Smooth muscle cell (in vitro differentiated cells): Measurements from ENCODE around the gene SCAMP4. TPM values are rescaled to one million over a fixed set of nuclear protein-coding genes. Genes with fewer than 3 reads are reported as not detected.

Source experiments
- DNase-seq: peaks from one replicate; lab custom pipeline; 2025; ENCODE audit not compliant: unreplicated experiment; lab: John Stamatoyannopoulos, UW
- H2AFZ ChIP-seq: fragments of 200-600 bp; sonication (generic); 2 replicates; pipeline ENCODE4 v1.6.0; 2016; ENCODE audit warnings: antibody characterized with exemption, low read depth, mild to moderate bottlenecking
- H3F3A ChIP-seq: fragments of 200-600 bp; sonication (generic); 2 replicates; pipeline ENCODE4 v1.6.0; 2017; ENCODE audit warnings: antibody characterized with exemption, low read depth
- H3K27ac ChIP-seq: fragments of 200-600 bp; sonication (generic); 2 replicates; pipeline ENCODE4 v1.5.1; 2016; ENCODE audit warnings: low read depth, mild to moderate bottlenecking
- H3K27me3 ChIP-seq: fragments of 200-600 bp; sonication (generic); 2 replicates; pipeline ENCODE4 v1.6.1; 2016; ENCODE audit warnings: low read depth, mild to moderate bottlenecking
- H3K36me3 ChIP-seq: fragments of 200-600 bp; sonication (generic); 2 replicates; pipeline ENCODE4 v1.5.1; 2016; ENCODE audit warnings: low read depth
- H3K4me1 ChIP-seq: fragments of 200-600 bp; sonication (generic); 2 replicates; pipeline ENCODE4 v1.5.1; 2016; ENCODE audit warnings: low read depth
- H3K4me2 ChIP-seq: fragments of 200-600 bp; sonication (generic); 2 replicates; pipeline ENCODE4 v1.6.0; 2016; ENCODE audit warnings: mild to moderate bottlenecking
- H3K4me3 ChIP-seq: fragments of 200-600 bp; sonication (generic); 2 replicates; pipeline ENCODE4 v1.5.1; 2016; ENCODE audit warnings: mild to moderate bottlenecking
- H3K79me2 ChIP-seq: fragments of 200-600 bp; sonication (generic); 2 replicates; pipeline ENCODE4 v1.6.0; 2016; ENCODE audit warnings: low read depth, mild to moderate bottlenecking
- H3K9ac ChIP-seq: fragments of 200-600 bp; sonication (generic); 2 replicates; pipeline ENCODE4 v1.6.0; 2016; ENCODE audit warnings: low read depth
- H3K9me3 ChIP-seq: fragments of 200-600 bp; sonication (generic); replicated peaks from 2 replicates; pipeline ENCODE4 v1.5.1; 2016; ENCODE audit warnings: low read depth
- H4K20me1 ChIP-seq: fragments of 200-600 bp; sonication (generic); 2 replicates; pipeline ENCODE4 v1.6.0; 2016; ENCODE audit warnings: low read depth
- WGBS: methylation state at CpG from one replicate; pipeline ENCODE4 v1.1.7; 2016; ENCODE audit warnings: low lambda C conversion rate; 5-methylcytosine and 5-hydroxymethylcytosine counted together
- polyA plus RNA-seq: library from polyadenylated mRNA; unstranded; fragments of >200 nt; fragmentation: Nextera tagmentation; extraction: Ambion mirVana; gene quantifications from 2 replicates; pipeline ENCODE4 v1.2.1, GENCODE V29; 2016
- total RNA-seq: library from RNA; depleted of rRNA; stranded (reverse); fragments of >200 nt; gene quantifications from 2 replicates; pipeline ENCODE4 v1.2.3, GENCODE V29; 2014
- TF ChIP-seq, protein P1 (sequence below): fragments of 200-600 bp; sonication (generic); IDR thresholded peaks from 2 replicates; pipeline ENCODE4 v1.5.1; 2017; ENCODE audit warnings: borderline replicate concordance, mild to moderate bottlenecking, antibody characterized with exemption; ENCODE audit not compliant: insufficient read depth, poor library complexity, severe bottlenecking

The SCAMP4 gene
- total and polyA plus RNA-seq, 2 experiments from 2014 or later: 54.5 to 96.9 TPM

GRCh38 chr19:1944088-1944915, 39.1 kb downstream of the SCAMP4 start:
- DNase-seq: no peak
- Histone ChIP-seq H3K4me1 (peaks cover 12% of the 10 kb centered on the region), H3K79me2 (peaks cover 72% of the 10 kb centered on the region), H3K9me3 (no peaks in the 10 kb centered on the region), H3K4me2 (no peak overlapping the region), H3K36me3 (no peaks in the 10 kb centered on the region), H3K27ac (no peak overlapping the region), H2AFZ (no peak overlapping the region), H3K27me3 (no peaks in the 10 kb centered on the region), H4K20me1 (peaks cover 71% of the 10 kb centered on the region), H3K4me3 (no peak overlapping the region), H3K9ac (no peak overlapping the region), H3F3A (peaks cover 20% of the 10 kb centered on the region)
- TF ChIP-seq, protein P1, sequence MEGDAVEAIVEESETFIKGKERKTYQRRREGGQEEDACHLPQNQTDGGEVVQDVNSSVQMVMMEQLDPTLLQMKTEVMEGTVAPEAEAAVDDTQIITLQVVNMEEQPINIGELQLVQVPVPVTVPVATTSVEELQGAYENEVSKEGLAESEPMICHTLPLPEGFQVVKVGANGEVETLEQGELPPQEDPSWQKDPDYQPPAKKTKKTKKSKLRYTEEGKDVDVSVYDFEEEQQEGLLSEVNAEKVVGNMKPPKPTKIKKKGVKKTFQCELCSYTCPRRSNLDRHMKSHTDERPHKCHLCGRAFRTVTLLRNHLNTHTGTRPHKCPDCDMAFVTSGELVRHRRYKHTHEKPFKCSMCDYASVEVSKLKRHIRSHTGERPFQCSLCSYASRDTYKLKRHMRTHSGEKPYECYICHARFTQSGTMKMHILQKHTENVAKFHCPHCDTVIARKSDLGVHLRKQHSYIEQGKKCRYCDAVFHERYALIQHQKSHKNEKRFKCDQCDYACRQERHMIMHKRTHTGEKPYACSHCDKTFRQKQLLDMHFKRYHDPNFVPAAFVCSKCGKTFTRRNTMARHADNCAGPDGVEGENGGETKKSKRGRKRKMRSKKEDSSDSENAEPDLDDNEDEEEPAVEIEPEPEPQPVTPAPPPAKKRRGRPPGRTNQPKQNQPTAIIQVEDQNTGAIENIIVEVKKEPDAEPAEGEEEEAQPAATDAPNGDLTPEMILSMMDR: no peak
- 89% methylated on average over 37 of the region's 42 CpGs for WGBS

- 91% methylated on average over 30 of the region's 30 CpGs for WGBS
- Histone ChIP-seq H3F3A (peaks cover 13% of the 10 kb centered on the region), H3K36me3 (no peaks in the 10 kb centered on the region), H3K27ac (no peak overlapping the region), H3K4me1 (peaks cover 11% of the 10 kb centered on the region), H3K4me2 (no peak overlapping the region), H3K4me3 (no peak overlapping the region), H3K27me3 (no peaks in the 10 kb centered on the region), H3K79me2 (peaks cover 79% of the 10 kb centered on the region), H2AFZ (no peak overlapping the region), H3K9ac (no peak overlapping the region), H3K9me3 (no peaks in the 10 kb centered on the region), H4K20me1 (peaks cover 79% of the 10 kb centered on the region)
- DNase-seq: no peak
- TF ChIP-seq, protein P1: no peak
These were observed 39.8 kb downstream of the SCAMP4 start for GRCh38 chr19:1944916-1945561.

DNA sequence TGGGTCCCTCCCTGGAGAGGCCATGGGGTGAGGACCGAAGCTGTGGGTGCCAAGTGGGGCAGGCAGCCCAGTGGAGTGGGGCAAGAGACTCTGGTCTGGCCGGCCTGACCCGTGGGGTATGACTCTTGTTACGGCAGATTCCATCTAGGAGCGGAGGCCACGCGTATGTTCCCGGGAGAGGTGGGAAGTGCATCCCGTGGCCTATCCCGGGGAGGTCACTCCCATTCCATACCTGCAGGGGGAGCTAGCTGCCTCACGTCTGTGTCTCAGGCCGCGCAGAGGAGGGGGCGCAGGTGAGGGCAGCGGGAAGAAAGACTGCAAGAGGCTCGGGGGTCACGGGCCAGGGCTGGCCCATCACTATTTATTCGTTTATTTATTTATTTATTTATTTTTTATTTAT, 40.7 kb downstream of the SCAMP4 start:
- peaks cover 88% of the 10 kb centered on the region for H3K79me2 ChIP-seq
- no peak overlapping the region for H3K4me3 ChIP-seq
- H4K20me1 ChIP-seq: peaks cover 87% of the 10 kb centered on the region
- no peak overlapping the region for H2AFZ ChIP-seq
- TF ChIP-seq, protein P1: peak; percentile 54
- no peak overlapping the region for H3K4me2 ChIP-seq
- H3K36me3 ChIP-seq: no peaks in the 10 kb centered on the region
- no peak overlapping the region for H3K27ac ChIP-seq
- peaks cover 8% of the 10 kb centered on the region for H3F3A ChIP-seq
- H3K9me3 ChIP-seq: no peaks in the 10 kb centered on the region
- DNase-seq: no peak
- no peak overlapping the region for H3K9ac ChIP-seq
- WGBS: 61% methylated on average over 18 of the region's 18 CpGs
- no peaks in the 10 kb centered on the region for H3K27me3 ChIP-seq
- H3K4me1 ChIP-seq: peaks cover 8% of the 10 kb centered on the region
